IMR-90 (cell line): ENCODE results near the gene ATP5ME. TPM values are rescaled to one million over a fixed set of nuclear protein-coding genes. Genes with fewer than 3 reads are reported as not detected.

Source experiments
- ATAC-seq: fragments of 200-7000 bp; cut with Tn5 transposase; 2 replicates; pipeline ENCODE4 v1.9.1; 2020; ENCODE audit warnings: low read depth, mild to moderate bottlenecking, moderate library complexity
- BruUV-seq: library from RNA; stranded (reverse); fragments of 400-500 nt; replicated peaks from 2 replicates; lab custom pipeline; 2021; lab: Mats Ljungman, UMichigan
- CTCF ChIA-PET: fragments of 300-600 bp; formaldehyde crosslinking; extraction: SDS; loops from one replicate; lab custom pipeline; 2021; ENCODE audit warnings: antibody characterized with exemption; lab: Yijun Ruan, JAX
- POLR2A ChIA-PET: fragments of 300-600 bp; sonication (Branson Sonifier 250); formaldehyde crosslinking; loops from one replicate; lab custom pipeline; 2022; ENCODE audit warnings: antibody characterized with exemption; ENCODE audit not compliant: unreplicated experiment; lab: Charles Lee
- DNase-seq: peaks from one replicate; pipeline ENCODE4 v3.0.0; 2013
- H2AFZ ChIP-seq: replicated peaks from 2 replicates; pipeline ENCODE3; 2013; ENCODE audit warnings: low read length, mild to moderate bottlenecking; ENCODE audit not compliant: poor library complexity
- H2AK5ac ChIP-seq: 2 replicates; pipeline ENCODE4 v1.6.1; 2013; ENCODE audit warnings: low read depth, low read length, inconsistent platforms
- H2AK9ac ChIP-seq: replicated peaks from 2 replicates; pipeline ENCODE3; 2013; ENCODE audit warnings: mild to moderate bottlenecking, low read depth, low read length, moderate library complexity; ENCODE audit not compliant: poor library complexity
- H2BK120ac ChIP-seq: 2 replicates; pipeline ENCODE4 v1.6.1; 2013; ENCODE audit warnings: low read depth, low read length, inconsistent platforms
- H2BK15ac ChIP-seq: 3 replicates; pipeline ENCODE4 v1.6.1; 2013; ENCODE audit warnings: low read depth, low read length, inconsistent platforms
- H2BK20ac ChIP-seq: 2 replicates; pipeline ENCODE4 v1.6.1; 2013; ENCODE audit warnings: low read depth, mild to moderate bottlenecking, inconsistent platforms, low read length, moderate library complexity
- H2BK5ac ChIP-seq: 2 replicates; pipeline ENCODE4 v1.6.1; 2013; ENCODE audit warnings: mild to moderate bottlenecking, low read depth, low read length, inconsistent platforms; ENCODE audit not compliant: poor library complexity, severe bottlenecking
- H3K14ac ChIP-seq: replicated peaks from 2 replicates; pipeline ENCODE4 v1.6.1; 2013; ENCODE audit warnings: low read depth, low read length, inconsistent platforms
- H3K18ac ChIP-seq: 2 replicates; pipeline ENCODE4 v1.6.1; 2013; ENCODE audit warnings: low read depth, low read length, control low read depth
- H3K23ac ChIP-seq: 2 replicates; pipeline ENCODE4 v1.6.1; 2013; ENCODE audit warnings: low read depth, low read length, inconsistent platforms
- H3K27ac ChIP-seq: 2 replicates; pipeline ENCODE4 v1.5.1; 2013; ENCODE audit warnings: mild to moderate bottlenecking, control low read depth, low read length; ENCODE audit not compliant: insufficient read depth
- H3K27me3 ChIP-seq: 2 replicates; pipeline ENCODE4 v1.6.1; 2013; ENCODE audit warnings: low read length; ENCODE audit not compliant: control insufficient read depth, insufficient read depth
- H3K36me3 ChIP-seq: 2 replicates; pipeline ENCODE4 v1.6.1; 2013; ENCODE audit warnings: low read length, mixed read lengths; ENCODE audit not compliant: control insufficient read depth, insufficient read depth
- H3K4ac ChIP-seq: 2 replicates; pipeline ENCODE4 v1.6.1; 2013; ENCODE audit warnings: low read depth, low read length, inconsistent platforms
- H3K4me1 ChIP-seq: 2 replicates; pipeline ENCODE4 v1.6.1; 2013; ENCODE audit warnings: low read length, mixed read lengths; ENCODE audit not compliant: control insufficient read depth, insufficient read depth
- H3K4me2 ChIP-seq: 2 replicates; pipeline ENCODE4 v1.6.1; 2013; ENCODE audit warnings: low read depth, mild to moderate bottlenecking, control low read depth, low read length, moderate library complexity
- H3K4me3 ChIP-seq: 2 replicates; pipeline ENCODE4 v1.5.1; 2013; ENCODE audit warnings: low read depth, mild to moderate bottlenecking, control low read depth, low read length, moderate library complexity; ENCODE audit not compliant: insufficient read depth
- H3K56ac ChIP-seq: 2 replicates; pipeline ENCODE4 v1.6.1; 2013; ENCODE audit warnings: low read length, inconsistent platforms; ENCODE audit not compliant: insufficient read depth; ENCODE audit errors: extremely low read depth
- H3K79me1 ChIP-seq, 2 experiments: 2 replicates each; pipeline ENCODE4 v1.6.1; 2013; ENCODE audit warnings: low read length in 2 of 2, inconsistent platforms in 1 of 2, low read depth in 1 of 2
- H3K9ac ChIP-seq: 2 replicates; pipeline ENCODE4 v1.6.1; 2013; ENCODE audit warnings: low read depth, low read length, control low read depth
- H3K9me1 ChIP-seq: 2 replicates; pipeline ENCODE4 v1.6.1; 2013; ENCODE audit warnings: low read length, inconsistent platforms; ENCODE audit not compliant: insufficient read depth
- H3K9me3 ChIP-seq: 2 replicates; pipeline ENCODE4 v1.6.1; 2013; ENCODE audit warnings: low read length; ENCODE audit not compliant: control insufficient read depth, insufficient read depth
- H4K20me1 ChIP-seq: 2 replicates; pipeline ENCODE4 v1.6.1; 2013; ENCODE audit warnings: low read length, inconsistent platforms; ENCODE audit not compliant: insufficient read depth
- H4K5ac ChIP-seq: 2 replicates; pipeline ENCODE4 v1.6.1; 2013; ENCODE audit warnings: mild to moderate bottlenecking, low read depth, low read length, control low read depth
- H4K8ac ChIP-seq, 2 experiments: 2 replicates each; pipeline ENCODE4 v1.6.1; 2013; ENCODE audit warnings: low read depth in 2 of 2, low read length in 2 of 2, control low read depth in 1 of 2, inconsistent platforms in 1 of 2
- H4K91ac ChIP-seq: 2 replicates; pipeline ENCODE4 v1.6.1; 2013; ENCODE audit warnings: low read depth, low read length, inconsistent platforms; ENCODE audit not compliant: insufficient read depth
- CHD1 ChIP-seq: IDR thresholded peaks from 2 replicates; pipeline ENCODE4 v1.6.1; 2012; ENCODE audit warnings: low read depth, low read length, improper control_type of control experiment
- ELK1 ChIP-seq: fragments of 150-350 bp; IDR thresholded peaks from 2 replicates; pipeline ENCODE4 v1.6.1; 2016; ENCODE audit warnings: low read depth, mild to moderate bottlenecking, low read length, moderate library complexity, borderline replicate concordance
- FOS ChIP-seq: fragments of 150-350 bp; IDR thresholded peaks from 2 replicates; pipeline ENCODE4 v1.6.1; 2016; ENCODE audit warnings: low read depth, low read length
- MAFK ChIP-seq: IDR thresholded peaks from 2 replicates; pipeline ENCODE4 v1.6.1; 2012; ENCODE audit warnings: low read depth, low read length, improper control_type of control experiment
- MXI1 ChIP-seq: IDR thresholded peaks from 2 replicates; pipeline ENCODE4 v1.6.1; 2012; ENCODE audit warnings: low read depth, mild to moderate bottlenecking, low read length, moderate library complexity, borderline replicate concordance
- POLR2A ChIP-seq: IDR thresholded peaks from 2 replicates; pipeline ENCODE4 v1.6.1; 2012; ENCODE audit warnings: mild to moderate bottlenecking, low read depth, low read length
- RAD21 ChIP-seq: IDR thresholded peaks from 2 replicates; pipeline ENCODE4 v1.6.1; 2012; ENCODE audit warnings: low read length, improper control_type of control experiment
- RCOR1 ChIP-seq: IDR thresholded peaks from 2 replicates; pipeline ENCODE4 v1.6.1; 2012; ENCODE audit warnings: mild to moderate bottlenecking, low read length, improper control_type of control experiment; ENCODE audit not compliant: insufficient replicate concordance
- RFX5 ChIP-seq: IDR thresholded peaks from 2 replicates; pipeline ENCODE4 v1.8.0; 2012; ENCODE audit warnings: low read depth, mild to moderate bottlenecking, low read length, moderate library complexity
- SMC3 ChIP-seq: fragments of 150-350 bp; IDR thresholded peaks from 2 replicates; pipeline ENCODE4 v1.6.1; 2016; ENCODE audit warnings: low read depth, mild to moderate bottlenecking, antibody characterized with exemption, low read length, moderate library complexity
- USF2 ChIP-seq: fragments of 150-350 bp; IDR thresholded peaks from 2 replicates; pipeline ENCODE4 v1.6.1; 2017; ENCODE audit warnings: mild to moderate bottlenecking, antibody characterized with exemption, low read length, low read depth
- WGBS, 2 experiments: methylation state at CpG; one replicate each; pipeline versions ENCODE4 v1.1.5 to v1.1.7; 2013; ENCODE audit warnings: missing lambda C conversion rate in 2 of 2; ENCODE audit not compliant: insufficient read length in 1 of 2; ENCODE audit errors: extremely low coverage in 2 of 2; 5-methylcytosine and 5-hydroxymethylcytosine counted together
- dilution Hi-C: fragments of 300-500 bp; cut with HindIII; formaldehyde crosslinking; loops from one replicate; pipeline ENCODE4 v1.14.3; 2018; ENCODE audit warnings: low sequenced_read_pairs; ENCODE audit not compliant: unreplicated experiment
- in situ Hi-C: fragments of 300-500 bp; cut with MboI; formaldehyde crosslinking; loops from 3 replicates; pipeline ENCODE4 v1.14.3; 2019; ENCODE audit warnings: low sequenced_read_pairs, inconsistent platforms, mixed read lengths
- intact Hi-C: fragments of 100-400 bp; cut with micrococcal nuclease; formaldehyde crosslinking; loops from 2 replicates; pipeline ENCODE4 v1.10.0; 2022
- polyA plus RNA-seq, 3 experiments: library from polyadenylated mRNA; depleted of rRNA; stranded (reverse); fragments of >200 nt; gene quantifications; 2 replicates each; pipeline ENCODE4 v1.2.3, GENCODE V29; 2012; ENCODE audit warnings: low replicate concordance in 1 of 3
- total RNA-seq: library from RNA; depleted of rRNA; stranded (reverse); fragments of >200 nt; gene quantifications from 2 replicates; pipeline ENCODE4 v1.2.3, GENCODE V29; 2012

The ATP5ME gene
- total and polyA plus RNA-seq, 2 of the 4 experiments (the other 2 are of a cell fraction) = 39.3 to 603 TPM

GRCh38 chr4:627347-628125 lies 46.5 kb downstream of the ATP5ME start:
- no peak overlapping the region for H2BK15ac ChIP-seq
- H3K4me3 ChIP-seq = no peak overlapping the region
- intact Hi-C loops (no loop called here), in situ Hi-C loops (no loop called here), dilution Hi-C loops (no loop called here)
- H4K8ac ChIP-seq = no peak overlapping the region
- H3K4me1 ChIP-seq = no peaks in the 10 kb centered on the region
- no peaks in the 10 kb centered on the region for H4K20me1 ChIP-seq
- ChIA-PET CTCF (no interaction called here), POLR2A (no interaction called here)
- H3K27ac ChIP-seq = no peak overlapping the region
- no peak overlapping the region for H3K56ac ChIP-seq
- H3K4ac ChIP-seq = no peak overlapping the region
- no peak overlapping the region for H2AFZ ChIP-seq
- no TSS peak for BruUV-seq
- H3K14ac ChIP-seq = no peak overlapping the region
- ATAC-seq = no peak
- no peak overlapping the region for H3K18ac ChIP-seq
- no peak for DNase-seq
- H2BK20ac ChIP-seq = no peak overlapping the region
- no peak overlapping the region for H2BK5ac ChIP-seq
- 41% methylated on average over 4 of the region's 15 CpGs; no CpG with 5 or more reads in 1 of the 2 experiments for WGBS, 2 experiments
- H3K23ac ChIP-seq = no peak overlapping the region
- no peaks in the 10 kb centered on the region for H3K27me3 ChIP-seq
- no peaks in the 10 kb centered on the region for H3K36me3 ChIP-seq
- no peaks in the 10 kb centered on the region for H3K79me1 ChIP-seq
- H3K4me2 ChIP-seq = no peak overlapping the region
- H3K9me1 ChIP-seq = no peaks in the 10 kb centered on the region
- no peak overlapping the region for H2AK9ac ChIP-seq
- H4K5ac ChIP-seq = no peak overlapping the region
- no peak overlapping the region for H4K91ac ChIP-seq
- no peak overlapping the region for H2AK5ac ChIP-seq
- H3K9me3 ChIP-seq = peaks cover 21% of the 10 kb centered on the region
- H2BK120ac ChIP-seq = no peak overlapping the region
- H3K9ac ChIP-seq = no peak overlapping the region
- TF ChIP-seq RFX5 = no peak
- no peak for TF ChIP-seq MXI1
- no peak for TF ChIP-seq POLR2A
- TF ChIP-seq FOS = no peak
- no peak for TF ChIP-seq CHD1
- no peak for TF ChIP-seq USF2
- no peak for TF ChIP-seq RAD21
- no peak for TF ChIP-seq MAFK
- TF ChIP-seq SMC3 = no peak
- TF ChIP-seq RCOR1 = no peak
- no peak for TF ChIP-seq ELK1
